Measurements from ENCODE around the gene SNX14.

The SNX14 gene

GRCh38 chr6:85465762-85466161, 127.9 kb downstream of the SNX14 start:
- no peaks in the 10 kb centered on the region for H3K27me3 Mint-ChIP-seq
- H3K4me1 Mint-ChIP-seq: peaks cover 81% of the 10 kb centered on the region
- DNase-seq: no peak
- peak overlapping the region in 1 of 2 donors; percentile 34 for H3K27ac Mint-ChIP-seq
- H3K9me3 Mint-ChIP-seq: no peaks in the 10 kb centered on the region
- peak; percentile 62 for ATAC-seq
- peak overlapping the region; percentile 34 to 49 for H3K4me3 Mint-ChIP-seq

DNA sequence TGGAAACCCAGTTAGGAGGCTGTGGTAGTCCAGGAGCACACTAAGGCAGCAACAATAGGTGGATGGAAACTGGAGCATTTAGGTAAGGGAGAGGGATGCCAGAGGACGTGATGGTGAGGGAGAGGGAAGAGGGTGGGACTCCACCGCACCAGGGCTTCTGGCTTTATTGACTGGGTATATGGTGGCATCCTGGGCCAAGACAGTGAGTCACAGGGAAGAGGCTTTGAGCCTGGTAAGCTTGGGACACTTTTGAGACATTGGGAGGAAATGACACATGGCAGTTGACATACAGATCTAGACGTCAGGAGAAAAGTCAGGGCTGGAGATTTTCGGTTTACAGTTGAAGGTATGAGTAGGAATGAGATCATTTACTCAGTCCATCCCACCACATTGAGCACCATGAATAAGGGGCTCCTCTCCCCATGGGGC, 128.9 kb downstream of the SNX14 start:
- Mint-ChIP-seq H3K9me3 (no peaks in the 10 kb centered on the region), H3K27me3 (no peaks in the 10 kb centered on the region), H3K27ac (peak overlapping the region; percentile 91 to 96), H3K4me1 (peaks cover 87% of the 10 kb centered on the region), H3K4me3 (peak overlapping the region; percentile 64 to 77)
- peak; percentile 28 to 59 for DNase-seq
- peak; percentile 71 for ATAC-seq

- H3K27ac Mint-ChIP-seq: peak overlapping the region; percentile 91 to 96
- peaks cover 87% of the 10 kb centered on the region for H3K4me1 Mint-ChIP-seq
- H3K27me3 Mint-ChIP-seq: no peaks in the 10 kb centered on the region
- ATAC-seq: peak; percentile 49
- peak in 1 of 2 donors; percentile 50 for DNase-seq
- peak overlapping the region; percentile 64 to 77 for H3K4me3 Mint-ChIP-seq
- H3K9me3 Mint-ChIP-seq: no peaks in the 10 kb centered on the region
Measured at GRCh38 chr6:85464260-85464644, 129.4 kb downstream of the SNX14 start.

DNA sequence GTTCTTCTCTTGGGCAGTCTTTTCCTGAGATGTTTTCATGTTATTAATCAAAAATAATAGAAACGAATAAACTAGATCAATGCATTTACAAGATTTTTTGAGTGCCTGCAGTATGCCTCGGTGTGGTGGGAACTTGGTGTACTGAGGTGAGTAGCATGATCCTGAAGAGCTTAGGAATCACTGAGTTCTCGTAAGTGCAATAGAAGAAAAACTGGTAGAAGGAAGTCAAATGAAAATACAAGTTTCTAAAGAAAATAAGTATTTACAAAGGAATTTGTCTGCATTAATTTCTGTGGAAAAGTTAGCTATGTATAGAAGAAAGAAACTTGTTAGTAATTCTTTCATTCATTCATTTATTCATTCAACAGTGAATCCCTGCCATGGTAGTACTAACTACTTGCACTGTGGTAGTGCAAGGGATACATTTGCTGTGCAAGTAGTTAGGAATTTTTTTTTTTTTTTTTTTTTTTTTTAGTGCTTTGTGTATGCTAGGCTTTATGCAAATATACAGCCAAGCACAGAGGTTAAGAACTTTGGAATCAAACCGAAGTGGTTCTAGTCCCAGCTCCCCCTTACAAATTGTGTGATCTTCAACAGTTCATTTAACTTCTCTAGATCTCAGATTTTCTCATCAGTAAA, 129.9 kb downstream of the SNX14 start:
- Mint-ChIP-seq H3K4me3 (peak overlapping the region; percentile 64 to 77), H3K27me3 (no peaks in the 10 kb centered on the region), H3K4me1 (peaks cover 88% of the 10 kb centered on the region), H3K9me3 (no peaks in the 10 kb centered on the region), H3K27ac (peak overlapping the region; percentile 91 to 96)
- ATAC-seq (no peak), DNase-seq (no peak)

DNA sequence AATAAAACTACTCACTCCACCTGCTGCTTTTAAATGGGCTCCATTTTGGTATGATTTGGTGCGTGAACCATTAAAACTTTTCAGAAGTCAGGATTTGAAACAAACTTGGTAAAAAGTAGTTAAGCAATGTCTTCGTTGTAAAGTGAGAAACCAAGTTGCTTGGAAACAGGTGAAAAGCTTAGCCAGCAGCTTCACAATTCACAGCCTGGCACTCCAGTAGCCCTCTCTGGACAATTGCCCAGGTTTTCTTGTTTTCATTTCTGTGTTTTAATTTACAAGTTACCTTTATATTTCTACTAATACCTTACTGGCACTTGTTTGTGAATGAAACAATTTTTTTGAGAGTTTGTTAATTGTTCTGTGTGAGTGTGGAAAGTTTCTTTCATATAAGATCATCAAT, 131.0 kb downstream of the SNX14 start:
- peak overlapping the region; percentile 37 to 90 for H3K27ac Mint-ChIP-seq
- H3K4me1 Mint-ChIP-seq: peaks cover 91% of the 10 kb centered on the region
- DNase-seq (no peak), ATAC-seq (no peak)
- peak overlapping the region; percentile 70 to 71 for H3K4me3 Mint-ChIP-seq
- no peaks in the 10 kb centered on the region for H3K9me3 Mint-ChIP-seq
- H3K27me3 Mint-ChIP-seq: no peaks in the 10 kb centered on the region

DNA sequence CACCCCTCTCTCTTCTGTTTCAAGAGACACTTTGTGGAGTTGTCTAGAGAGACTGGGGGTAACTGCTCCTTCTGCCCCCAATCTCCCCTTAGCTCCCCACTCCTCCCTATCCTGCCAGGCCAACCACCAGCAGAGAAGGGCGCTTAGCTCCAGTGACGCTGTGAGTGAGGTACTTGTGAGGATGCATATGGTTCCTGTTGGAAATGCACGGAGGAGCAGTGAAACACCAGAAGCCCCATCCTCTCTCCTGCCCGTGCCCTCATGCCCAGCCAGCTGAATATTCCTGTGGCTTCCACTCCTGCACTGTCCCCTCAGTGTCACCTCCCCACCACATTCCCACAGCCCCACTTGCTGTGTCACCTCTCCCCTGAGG, 131.9 kb downstream of the SNX14 start:
- Mint-ChIP-seq H3K27me3 (no peaks in the 10 kb centered on the region), H3K4me1 (peaks cover 98% of the 10 kb centered on the region), H3K4me3 (peak overlapping the region; percentile 70 to 71), H3K9me3 (no peaks in the 10 kb centered on the region), H3K27ac (peak overlapping the region; percentile 86 to 90)
- DNase-seq: no peak
- ATAC-seq: peak; percentile 1

GRCh38 chr6:85460921-85461797, 132.5 kb downstream of the SNX14 start:
- Mint-ChIP-seq H3K4me3 (peak overlapping the region; percentile 70 to 71), H3K4me1 (peaks cover 98% of the 10 kb centered on the region), H3K27me3 (no peaks in the 10 kb centered on the region), H3K9me3 (no peaks in the 10 kb centered on the region), H3K27ac (peak overlapping the region; percentile 90 to 95)
- ATAC-seq (peak; percentile 66), DNase-seq (peak; percentile 58 to 76)

DNA sequence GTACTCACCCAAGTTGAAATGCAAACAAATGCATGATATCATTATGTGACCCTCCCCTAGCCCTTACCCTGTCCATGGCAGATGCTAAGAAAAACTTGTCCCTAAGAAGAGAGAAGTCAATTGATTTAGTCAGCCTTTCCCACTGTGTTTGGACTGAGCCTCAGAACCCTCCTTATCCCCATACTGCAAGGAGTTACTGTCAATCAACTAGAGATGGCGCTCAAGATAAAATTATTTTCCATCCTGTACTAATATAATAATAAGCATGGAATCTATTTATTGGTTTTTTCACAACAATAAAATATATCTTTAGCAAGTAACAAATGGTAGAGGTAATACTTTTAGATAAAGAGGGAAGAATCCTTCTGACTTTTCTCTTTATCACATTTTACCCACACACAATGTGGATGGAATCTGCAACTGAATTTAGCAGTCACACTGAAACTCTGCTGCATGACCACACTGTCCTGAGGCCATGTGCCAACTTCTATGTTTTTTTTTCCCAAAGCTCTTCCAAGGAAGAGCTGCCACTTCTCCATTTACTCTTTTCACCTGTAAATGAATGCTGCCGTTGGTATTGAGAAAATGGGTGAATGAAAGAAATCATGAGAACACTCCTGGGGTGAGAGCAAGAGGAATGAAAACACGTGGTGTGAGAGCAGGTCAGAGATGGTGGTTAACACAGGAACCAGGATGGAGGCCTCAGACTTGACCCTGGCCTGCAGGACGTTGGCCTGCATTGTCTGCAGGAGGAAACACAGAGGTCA, 133.3 kb downstream of the SNX14 start:
- DNase-seq: no peak

GRCh38 chr6:85459224-85459901, 134.3 kb downstream of the SNX14 start:
- H3K27me3 Mint-ChIP-seq: no peaks in the 10 kb centered on the region
- DNase-seq: no peak
- peaks cover 97% of the 10 kb centered on the region for H3K4me1 Mint-ChIP-seq
- H3K4me3 Mint-ChIP-seq: peak overlapping the region; percentile 44 to 75
- no peak for ATAC-seq
- peak overlapping the region; percentile 74 to 86 for H3K27ac Mint-ChIP-seq
- H3K9me3 Mint-ChIP-seq: no peaks in the 10 kb centered on the region

More for the DNA sequence above, 133.3 kb downstream of the SNX14 start:
- no peaks in the 10 kb centered on the region for H3K9me3 Mint-ChIP-seq
- H3K4me1 Mint-ChIP-seq: peaks cover 98% of the 10 kb centered on the region
- no peak for ATAC-seq
- no peaks in the 10 kb centered on the region for H3K27me3 Mint-ChIP-seq
- peak overlapping the region; percentile 90 to 95 for H3K27ac Mint-ChIP-seq
- peak overlapping the region; percentile 70 to 71 for H3K4me3 Mint-ChIP-seq

GRCh38 chr6:85458782-85459181, 134.9 kb downstream of the SNX14 start:
- Mint-ChIP-seq H3K27me3 (no peaks in the 10 kb centered on the region), H3K9me3 (no peaks in the 10 kb centered on the region), H3K27ac (peak overlapping the region in 1 of 2 donors; percentile 35), H3K4me1 (peaks cover 97% of the 10 kb centered on the region), H3K4me3 (peak overlapping the region; percentile 44 to 75)
- no peak for DNase-seq
- ATAC-seq: no peak

GRCh38 chr6:85458184-85458583, 135.5 kb downstream of the SNX14 start:
- no peak for ATAC-seq
- Mint-ChIP-seq H3K4me3 (peak overlapping the region in 1 of 2 donors; percentile 8), H3K9me3 (no peaks in the 10 kb centered on the region), H3K27me3 (no peaks in the 10 kb centered on the region), H3K27ac (no peak overlapping the region), H3K4me1 (peaks cover 97% of the 10 kb centered on the region)
- no peak for DNase-seq

GRCh38 chr6:85456782-85457181, 136.9 kb downstream of the SNX14 start:
- Mint-ChIP-seq H3K9me3 (no peaks in the 10 kb centered on the region), H3K4me1 (peaks cover 96% of the 10 kb centered on the region), H3K4me3 (no peak overlapping the region), H3K27ac (peak overlapping the region; percentile 8 to 41), H3K27me3 (no peaks in the 10 kb centered on the region)
- ATAC-seq (peak; percentile 26), DNase-seq (no peak)
